HepG2 (cell line): ENCODE measurements around the gene CEP128. TPM values are rescaled to one million over a fixed set of nuclear protein-coding genes. Genes with fewer than 3 reads are reported as not detected.

Experiments
- ATAC-seq: fragments of 200-7000 bp; cut with Tn5 transposase; 3 replicates; pipeline ENCODE4 v1.9.1; 2020; ENCODE audit warnings: mild to moderate bottlenecking, moderate library complexity
- BruUV-seq: library from RNA; stranded (reverse); fragments of 400-500 nt; replicated peaks from 2 replicates; lab custom pipeline; 2021; lab: Mats Ljungman, UMichigan
- CTCF ChIA-PET: fragments of 300-600 bp; formaldehyde crosslinking; extraction: SDS; loops from one replicate; lab custom pipeline; 2021; ENCODE audit warnings: low total read pairs, inconsistent platforms, low intra/inter-chr PET ratio; lab: Yijun Ruan, JAX
- POLR2A ChIA-PET: fragments of 350-600 bp; sonication (Branson Sonifier 250); formaldehyde crosslinking; loops from one replicate; lab custom pipeline; 2020; ENCODE audit warnings: antibody characterized with exemption, inconsistent platforms; lab: Yijun Ruan, JAX
- DNase-seq: peaks from one replicate; pipeline ENCODE4 v3.0.0-alpha.2; 2015; ENCODE audit warnings: low spot score
- FAIRE-seq: peaks from 3 replicates; lab custom pipeline; 2011; peaks lifted over from hg19 to GRCh38; lab: Jason Lieb, UNC
- H2AFZ ChIP-seq: one replicate; pipeline ENCODE4 v1.6.1; 2011; ENCODE audit warnings: low read length, inconsistent platforms
- H3K27ac ChIP-seq: fragments of 300-600 bp; 3 replicates; pipeline ENCODE4 v1.8.0; 2011; ENCODE audit warnings: mixed run types, mild to moderate bottlenecking, mixed read lengths, low read length, inconsistent platforms; ENCODE audit not compliant: insufficient read depth; ENCODE audit errors: extremely low read length
- H3K27me3 ChIP-seq, 2 experiments: fragments of 200-600 bp in 1 of 2; 2 replicates in 1 of 2; 3 replicates in 1 of 2; pipeline versions ENCODE4 v1.6.0 to v1.8.0; 2011; ENCODE audit warnings: low read length in 2 of 2, mild to moderate bottlenecking in 2 of 2, moderate library complexity in 2 of 2, inconsistent platforms in 1 of 2; ENCODE audit not compliant: insufficient read depth in 2 of 2, control insufficient read depth in 1 of 2
- H3K36me3 ChIP-seq, 2 experiments: fragments of 200-600 bp in 1 of 2; replicated peaks in 1 of 2; 2 replicates in 1 of 2; 3 replicates in 1 of 2; pipeline versions ENCODE4 v1.5.1 to v1.8.0; 2011; ENCODE audit warnings: low read length in 2 of 2, inconsistent platforms in 1 of 2; ENCODE audit not compliant: insufficient read depth in 2 of 2, control insufficient read depth in 1 of 2
- H3K4me1 ChIP-seq: 2 replicates; pipeline ENCODE4 v1.5.1; 2012; ENCODE audit warnings: low read length, inconsistent platforms; ENCODE audit not compliant: insufficient read depth
- H3K4me2 ChIP-seq: 2 replicates; pipeline ENCODE4 v1.6.0; 2011; ENCODE audit warnings: low read depth, low read length, inconsistent platforms
- H3K4me3 ChIP-seq, 3 experiments: fragments of 200-600 bp in 1 of 3; sonication (generic), shearing (Covaris generic) in 1 of 3; replicated peaks in 1 of 3; 2 replicates each; pipeline ENCODE4 v1.5.1; 2011 to 2016; ENCODE audit warnings: low read length in 3 of 3, inconsistent platforms in 2 of 3, low read depth in 2 of 3, mild to moderate bottlenecking in 2 of 3, control low read depth in 1 of 3, mixed read lengths in 1 of 3; ENCODE audit not compliant: insufficient read depth in 1 of 3
- H3K79me2 ChIP-seq: one replicate; pipeline ENCODE4 v1.6.1; 2011; ENCODE audit warnings: low read length, inconsistent platforms; ENCODE audit not compliant: insufficient read depth
- H3K9ac ChIP-seq: 2 replicates; pipeline ENCODE4 v1.6.0; 2011; ENCODE audit warnings: mild to moderate bottlenecking, low read depth, low read length, inconsistent platforms; ENCODE audit not compliant: insufficient read depth
- H3K9me3 ChIP-seq: 2 replicates; pipeline ENCODE4 v1.5.1; 2012; ENCODE audit warnings: mild to moderate bottlenecking, low read length
- H4K20me1 ChIP-seq: 2 replicates; pipeline ENCODE4 v1.6.0; 2011; ENCODE audit warnings: inconsistent platforms, mild to moderate bottlenecking, low read length, moderate library complexity; ENCODE audit not compliant: insufficient read depth
- AKAP8 ChIP-seq: sonication (generic); formaldehyde crosslinking; IDR thresholded peaks from 2 replicates; pipeline ENCODE4 v1.5.1; 2020; ENCODE audit warnings: mild to moderate bottlenecking, missing genetic modification reagents
- FOXP4 ChIP-seq: sonication (generic); formaldehyde crosslinking; IDR thresholded peaks from 2 replicates; pipeline ENCODE4 v1.4.0; 2020; ENCODE audit warnings: missing genetic modification reagents
- NCOA2 ChIP-seq: sonication (generic); formaldehyde crosslinking; IDR thresholded peaks from 2 replicates; pipeline ENCODE4 v1.8.0; 2022; ENCODE audit warnings: inconsistent platforms
- POGZ ChIP-seq: sonication (generic); formaldehyde crosslinking; IDR thresholded peaks from 2 replicates; pipeline ENCODE4 v1.4.0; 2020; ENCODE audit warnings: mild to moderate bottlenecking, missing genetic modification reagents
- SATB2 ChIP-seq: sonication (generic); formaldehyde crosslinking; IDR thresholded peaks from 2 replicates; pipeline ENCODE4 v1.5.0; 2020; ENCODE audit warnings: missing genetic modification reagents
- SP2 ChIP-seq: sonication (generic); formaldehyde crosslinking; IDR thresholded peaks from 2 replicates; pipeline ENCODE4 v1.5.1; 2020; ENCODE audit warnings: mild to moderate bottlenecking, missing genetic modification reagents
- STAT6 ChIP-seq: sonication (generic); formaldehyde crosslinking; IDR thresholded peaks from 2 replicates; pipeline ENCODE4 v1.4.0; 2020; ENCODE audit warnings: missing genetic modification reagents, mild to moderate bottlenecking, borderline replicate concordance
- TEAD2 ChIP-seq: sonication (generic); formaldehyde crosslinking; IDR thresholded peaks from 2 replicates; pipeline ENCODE4 v1.9.0; 2021; ENCODE audit warnings: missing genetic modification reagents
- ZFP82 ChIP-seq: sonication (generic); formaldehyde crosslinking; IDR thresholded peaks from 2 replicates; pipeline ENCODE4 v1.5.1; 2020; ENCODE audit warnings: mild to moderate bottlenecking, missing genetic modification reagents, borderline replicate concordance
- ZNF234 ChIP-seq: sonication (generic); formaldehyde crosslinking; conservative IDR thresholded peaks from 2 replicates; pipeline ENCODE4 v1.5.1; 2020; ENCODE audit warnings: mild to moderate bottlenecking, missing genetic modification reagents
- ZNF251 ChIP-seq: sonication (generic); formaldehyde crosslinking; IDR thresholded peaks from 2 replicates; pipeline ENCODE4 v1.9.0; 2021; ENCODE audit warnings: mild to moderate bottlenecking, missing genetic modification reagents
- ZNF644 ChIP-seq: IDR thresholded peaks from 2 replicates; pipeline ENCODE4 v1.6.1; 2016; ENCODE audit warnings: low read depth
- ZNF674 ChIP-seq: sonication (generic); formaldehyde crosslinking; IDR thresholded peaks from 2 replicates; pipeline ENCODE4 v1.5.0; 2020; ENCODE audit warnings: low read depth, mild to moderate bottlenecking, missing genetic modification reagents
- ZNF768 ChIP-seq: sonication (generic); formaldehyde crosslinking; IDR thresholded peaks from 2 replicates; pipeline ENCODE4 v1.4.0; 2020; ENCODE audit warnings: missing genetic modification reagents
- ZNF816 ChIP-seq: sonication (generic); formaldehyde crosslinking; IDR thresholded peaks from 2 replicates; pipeline ENCODE4 v1.8.0; 2022; ENCODE audit warnings: missing genetic modification reagents, mild to moderate bottlenecking, borderline replicate concordance
- WGBS: methylation state at CpG from one replicate; pipeline ENCODE4 v1.1.6; 2017; ENCODE audit warnings: low lambda C conversion rate; 5-methylcytosine and 5-hydroxymethylcytosine counted together
- in situ Hi-C: cut with HindIII; loops from 2 replicates; pipeline ENCODE4 v1.10.0; 2017; ENCODE audit warnings: low pct_unique_long_range_greater_than_20kb; ENCODE audit not compliant: extremely low pct_ligation_motif_present
- intact Hi-C: fragments of 100-400 bp; cut with micrococcal nuclease; formaldehyde crosslinking; loops from one replicate; pipeline ENCODE4 v1.10.0; 2022; ENCODE audit not compliant: unreplicated experiment
- polyA plus RNA-seq, 8 experiments: library from polyadenylated mRNA; depleted of rRNA in 3 of 8; stranded (reverse) in 7 of 8; unstranded in 1 of 8; fragments of >200 nt; fragmentation: Illumina TruSeq in 4 of 8; extraction: Trizol in 4 of 8; gene quantifications; 2 replicates each; pipeline versions ENCODE4 v1.2.1 to v1.2.3, GENCODE V29; 2011 to 2016; ENCODE audit warnings: low read depth in 4 of 8, missing spikeins in 1 of 8, mixed read lengths in 1 of 8; ENCODE audit not compliant: insufficient read depth in 1 of 8
- total RNA-seq, 5 experiments: library from RNA; depleted of rRNA; stranded (reverse); fragments of >200 nt; fragmentation: Illumina TruSeq; extraction: Trizol; gene quantifications; 2 replicates each; pipeline ENCODE4 v1.2.3, GENCODE V29; 2016; ENCODE audit warnings: low read depth in 1 of 5

Gene CEP128
- total and polyA plus RNA-seq, 2 of the 13 experiments (the other 11 are each of a cell fraction or from before 2014, with no cell fraction given) = 1.3 to 7.5 TPM

- Histone ChIP-seq H3K27me3 (no peaks in the 10 kb centered on the region), H3K36me3 (no peaks in the 10 kb centered on the region), H3K79me2 (no peaks in the 10 kb centered on the region), H3K4me2 (no peak overlapping the region), H3K9ac (no peak overlapping the region), H2AFZ (no peak overlapping the region), H3K4me3 (no peak overlapping the region), H3K27ac (no peak overlapping the region), H4K20me1 (no peaks in the 10 kb centered on the region), H3K9me3 (no peaks in the 10 kb centered on the region), H3K4me1 (no peaks in the 10 kb centered on the region)
- DNase-seq (no peak), FAIRE-seq (no peak), ATAC-seq (no peak)
- ChIA-PET CTCF (no interaction called here), POLR2A (no interaction called here)
- BruUV-seq = no TSS peak
- intact Hi-C loops (no loop called here), in situ Hi-C loops (no loop called here)
- TF ChIP-seq ZNF251 (CRISPR knock-in tag) (no peak), NCOA2 (no peak), ZNF768 (CRISPR knock-in tag) (no peak), SP2 (CRISPR knock-in tag) (no peak), POGZ (CRISPR knock-in tag) (no peak), FOXP4 (CRISPR knock-in tag) (no peak), STAT6 (no peak), ZNF644 (CRISPR knock-in tag) (no peak), TEAD2 (no peak), ZFP82 (no peak), ZNF674 (no peak), ZNF816 (no peak), AKAP8 (CRISPR knock-in tag) (no peak), ZNF234 (CRISPR knock-in tag) (no peak), SATB2 (no peak)
- WGBS = 93% methylated on average over 4 of the region's 4 CpGs
Observed at GRCh38 chr14:80714474-80714873, 227.1 kb downstream of the CEP128 start.
